Fibroblast of peridontal ligament (primary cell): Measurements from ENCODE around the gene IMMP2L.

Experiments used
- DNase-seq: peaks from one replicate; pipeline ENCODE4 v3.0.0-alpha.2; 2010; ENCODE audit errors: extremely low read depth

The IMMP2L gene

DNA sequence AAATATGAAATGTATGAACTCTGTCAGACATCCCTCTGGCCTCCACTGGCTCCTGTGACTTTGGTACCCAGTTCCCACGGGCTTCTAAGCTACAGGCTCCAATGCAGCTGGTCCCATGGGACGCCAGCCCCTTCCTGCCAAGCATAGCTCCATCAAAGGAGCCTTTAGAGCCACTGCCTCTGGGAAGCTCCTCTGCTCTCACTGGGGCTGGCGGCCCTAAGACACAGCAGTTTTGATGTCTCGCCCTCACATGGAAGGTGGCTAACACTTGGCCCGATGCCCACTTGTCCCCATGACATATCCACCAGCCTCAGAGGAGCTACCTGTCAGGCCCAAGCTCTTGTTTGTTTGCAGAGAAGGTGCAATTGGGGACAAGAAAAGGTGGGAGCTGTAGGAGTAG lies 925.0 kb downstream of the IMMP2L start:
- no peak for DNase-seq

GRCh38 chr7:110633313-110633712 lies 929.0 kb downstream of the IMMP2L start:
- no peak for DNase-seq

DNA sequence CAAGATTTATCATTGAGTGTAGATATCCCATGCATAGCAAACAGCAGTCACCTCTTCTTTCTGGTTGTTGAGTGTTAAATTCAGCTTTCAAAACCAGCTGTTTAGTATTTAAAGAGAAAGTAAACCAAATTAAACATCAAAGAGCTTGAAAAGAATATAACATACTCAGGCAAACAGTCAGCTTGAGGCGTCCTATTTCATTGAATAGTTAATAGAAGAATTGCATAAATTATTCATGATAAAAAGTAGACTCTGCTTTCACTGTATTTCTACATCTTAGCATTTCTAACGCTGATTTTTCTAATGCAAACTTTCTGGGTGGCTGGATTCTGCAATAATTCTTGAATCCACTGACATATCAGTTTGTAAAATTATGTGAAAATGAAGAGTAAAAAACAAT lies 935.9 kb downstream of the IMMP2L start:
- DNase-seq, result no peak

GRCh38 chr7:110625294-110625693 lies 937.0 kb downstream of the IMMP2L start:
- DNase-seq, result no peak

DNA sequence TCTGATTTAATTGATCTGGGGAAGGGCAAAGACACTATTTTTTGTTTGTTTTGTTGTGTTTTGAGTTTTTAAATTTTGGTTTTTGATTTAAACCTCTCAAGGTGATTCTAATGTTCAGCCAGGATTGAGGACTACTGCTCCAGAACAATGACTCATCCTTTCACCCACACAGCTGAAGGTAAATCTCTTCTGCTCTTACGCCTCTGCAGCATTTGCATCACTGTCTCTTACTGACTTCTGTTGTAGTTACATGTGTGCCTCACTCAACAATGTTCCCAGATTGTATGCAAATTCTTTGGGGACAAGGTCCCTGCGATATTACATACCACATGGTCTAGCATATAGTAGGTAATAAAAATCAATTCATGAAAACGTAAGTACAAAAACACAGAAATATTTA lies 938.9 kb downstream of the IMMP2L start:
- DNase-seq, result no peak

GRCh38 chr7:110621289-110621688 lies 941.0 kb downstream of the IMMP2L start:
- no peak for DNase-seq

- DNase-seq, result no peak
These were observed 942.1 kb downstream of the IMMP2L start for GRCh38 chr7:110620110-110620735.
